ENCODE data around the gene IGFBP2. TPM values are rescaled to one million over a fixed set of nuclear protein-coding genes. Genes with fewer than 3 reads are reported as not detected.

IGFBP2 gene
- polyA plus RNA-seq, 1 donor (not counting 4 experiments of a cell fraction or from before 2014, with no cell fraction given) = 10.2 TPM

GRCh38 chr2:216633616-216634369 lies 573 bp downstream of the IGFBP2 start:
- no peak for DNase-seq (ENCODE audit: low read depth, low spot score)

GRCh38 chr2:216634370-216635148 lies 1.3 kb downstream of the IGFBP2 start:
- H3K36me3 ChIP-seq (ENCODE audit: control insufficient read depth in 2 of 2, extremely low read depth in 1 of 2, insufficient read depth in 2 of 2, low read length in 2 of 2) = no peaks in the 10 kb centered on the region
- H3K4me1 ChIP-seq (ENCODE audit: control insufficient read depth, extremely low read depth, insufficient read depth, low read length) = peaks cover 12% of the 10 kb centered on the region
- peak overlapping the region; percentile 36 to 59 (median 53) for H3K4me3 ChIP-seq (ENCODE audit: control insufficient read depth in 2 of 3, extremely low read depth in 1 of 3, insufficient read depth in 2 of 3, low read depth in 1 of 3, low read length in 3 of 3)
- H3K27me3 ChIP-seq (ENCODE audit: control insufficient read depth, extremely low read depth, insufficient read depth, low read length) = peaks cover 40% of the 10 kb centered on the region
- no peak overlapping the region for H3K27ac ChIP-seq (ENCODE audit: control insufficient read depth, insufficient read depth, low read length)
- no peak for DNase-seq (ENCODE audit: low read depth, low spot score)
- no peaks in the 10 kb centered on the region for H3K9me3 ChIP-seq (ENCODE audit: control insufficient read depth, low read depth, low read length)
- H3K79me2 ChIP-seq (ENCODE audit: control insufficient read depth, insufficient read depth, low read length) = no peaks in the 10 kb centered on the region
- TF ChIP-seq EZH2 (IDR thresholded peaks at IDR 0.05; ENCODE audit: low read length) = peak; percentile 80
- no peak for TF ChIP-seq CTCF (optimal IDR thresholded peaks at IDR 0.05 in 1 of 3, IDR thresholded peaks at IDR 0.05 in 1 of 3, conservative IDR thresholded peaks at IDR 0.05 in 1 of 3; ENCODE audit: extremely low read depth in 1 of 3, insufficient read depth in 2 of 3, low read length in 3 of 3)
- no peak overlapping the region for H3K9ac ChIP-seq (ENCODE audit: control insufficient read depth, extremely low read depth, insufficient read depth, low read length)
- H4K20me1 ChIP-seq (ENCODE audit: control insufficient read depth, extremely low read depth, insufficient read depth, low read length) = no peaks in the 10 kb centered on the region
- no peaks in the 10 kb centered on the region for H3K9me1 ChIP-seq (ENCODE audit: control insufficient read depth, extremely low read depth, insufficient read depth, low read length)
- no peak overlapping the region for H2AFZ ChIP-seq (ENCODE audit: control insufficient read depth, low read length)
- no peak for FAIRE-seq
- dilution Hi-C loops (cut with MboI; ENCODE audit: extremely low pct_ligation_motif_present, low sequenced_read_pairs) = no loop called here
- peak overlapping the region; percentile 83 for H3K4me2 ChIP-seq (ENCODE audit: control insufficient read depth, extremely low read depth, insufficient read depth, low read depth, low read length)

More at GRCh38 chr2:216633616-216634369, 573 bp downstream of the IGFBP2 start:
- H3K9me3 ChIP-seq (ENCODE audit: control insufficient read depth, low read depth, low read length) = no peaks in the 10 kb centered on the region
- H3K9me1 ChIP-seq (ENCODE audit: control insufficient read depth, extremely low read depth, insufficient read depth, low read length) = no peaks in the 10 kb centered on the region
- H2AFZ ChIP-seq (ENCODE audit: control insufficient read depth, low read length) = peak overlapping the region; percentile 37
- peak overlapping the region; percentile 83 for H3K4me2 ChIP-seq (ENCODE audit: control insufficient read depth, extremely low read depth, insufficient read depth, low read depth, low read length)
- peaks cover 12% of the 10 kb centered on the region for H3K4me1 ChIP-seq (ENCODE audit: control insufficient read depth, extremely low read depth, insufficient read depth, low read length)
- H3K27me3 ChIP-seq (ENCODE audit: control insufficient read depth, extremely low read depth, insufficient read depth, low read length) = peaks cover 40% of the 10 kb centered on the region
- H3K4me3 ChIP-seq (ENCODE audit: control insufficient read depth in 2 of 3, extremely low read depth in 1 of 3, insufficient read depth in 2 of 3, low read depth in 1 of 3, low read length in 3 of 3) = peak overlapping the region; percentile 36 to 59 (median 53)
- no peaks in the 10 kb centered on the region for H3K36me3 ChIP-seq (ENCODE audit: control insufficient read depth in 2 of 2, extremely low read depth in 1 of 2, insufficient read depth in 2 of 2, low read length in 2 of 2)
- H4K20me1 ChIP-seq (ENCODE audit: control insufficient read depth, extremely low read depth, insufficient read depth, low read length) = no peaks in the 10 kb centered on the region
- TF ChIP-seq EZH2 (IDR thresholded peaks at IDR 0.05; ENCODE audit: low read length) (peak; percentile 83), CTCF (optimal IDR thresholded peaks at IDR 0.05 in 1 of 3, IDR thresholded peaks at IDR 0.05 in 1 of 3, conservative IDR thresholded peaks at IDR 0.05 in 1 of 3; ENCODE audit: extremely low read depth in 1 of 3, insufficient read depth in 2 of 3, low read length in 3 of 3) (no peak)
- FAIRE-seq = no peak
- no peak overlapping the region for H3K9ac ChIP-seq (ENCODE audit: control insufficient read depth, extremely low read depth, insufficient read depth, low read length)
- no peaks in the 10 kb centered on the region for H3K79me2 ChIP-seq (ENCODE audit: control insufficient read depth, insufficient read depth, low read length)
- dilution Hi-C loops (cut with MboI; ENCODE audit: extremely low pct_ligation_motif_present, low sequenced_read_pairs) = no loop called here
- no peak overlapping the region for H3K27ac ChIP-seq (ENCODE audit: control insufficient read depth, insufficient read depth, low read length)

Data from keratinocyte (primary cell).